ENCODE measurements around the gene MAF. TPM values are rescaled to one million over a fixed set of nuclear protein-coding genes. Genes with fewer than 3 reads are reported as not detected.

MAF gene
- polyA plus RNA-seq, 1 experiment = 0.07 TPM

- Histone ChIP-seq H3K27ac (ENCODE audit: low read depth, low read length) (no peak overlapping the region), H3K27me3 (ENCODE audit: control insufficient read depth, insufficient read depth, low read length) (peaks cover 5% of the 10 kb centered on the region), H3K9me3 (ENCODE audit: control insufficient read depth, insufficient read depth, low read length) (no peaks in the 10 kb centered on the region), H3K4me3 (ENCODE audit: low read depth, low read length) (no peak overlapping the region)
- POLR2A ChIA-PET = no interaction called here
- CTCF ChIA-PET = no interaction called here
- no peak for TF ChIP-seq CTCF (IDR thresholded peaks at IDR 0.05; ENCODE audit: low read depth, low read length)
- no peak for DNase-seq (ENCODE audit: low read depth, low spot score)
Observed at GRCh38 chr16:79589601-79590102, 10.9 kb downstream of the MAF start.

DNA sequence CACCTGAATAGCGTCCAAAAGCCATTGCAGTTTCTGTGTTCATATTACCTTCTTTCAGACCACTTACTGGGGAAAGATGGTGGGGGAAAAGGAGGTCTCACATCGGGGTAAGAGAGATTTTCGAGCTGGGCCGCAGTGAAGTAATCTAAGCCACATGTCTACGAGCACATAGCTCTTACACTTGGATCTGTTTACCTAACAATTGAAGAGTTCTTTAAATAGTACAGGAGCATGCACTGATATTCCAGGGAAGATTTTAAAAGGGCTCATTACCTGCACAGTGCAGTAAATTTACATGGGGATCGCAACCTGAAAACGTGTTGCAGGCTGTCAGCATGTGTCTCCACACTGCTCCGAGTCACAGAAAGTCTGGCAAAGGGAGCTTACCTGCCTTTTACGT lies 12.6 kb downstream of the MAF start:
- DNase-seq (ENCODE audit: low read depth, low spot score) = no peak
- no peaks in the 10 kb centered on the region for H3K9me3 ChIP-seq (ENCODE audit: control insufficient read depth, insufficient read depth, low read length)
- H3K27ac ChIP-seq (ENCODE audit: low read depth, low read length) = no peak overlapping the region
- no peak overlapping the region for H3K4me3 ChIP-seq (ENCODE audit: low read depth, low read length)
- no peak for TF ChIP-seq CTCF (IDR thresholded peaks at IDR 0.05; ENCODE audit: low read depth, low read length)
- ChIA-PET CTCF (interaction anchor here (0.5 kb wide), 1 partner anchor 617 kb away, joined by 4 read pairs; no protein-coding TSS in a partner anchor), POLR2A (no interaction called here)
- peaks cover 5% of the 10 kb centered on the region for H3K27me3 ChIP-seq (ENCODE audit: control insufficient read depth, insufficient read depth, low read length)

DNA sequence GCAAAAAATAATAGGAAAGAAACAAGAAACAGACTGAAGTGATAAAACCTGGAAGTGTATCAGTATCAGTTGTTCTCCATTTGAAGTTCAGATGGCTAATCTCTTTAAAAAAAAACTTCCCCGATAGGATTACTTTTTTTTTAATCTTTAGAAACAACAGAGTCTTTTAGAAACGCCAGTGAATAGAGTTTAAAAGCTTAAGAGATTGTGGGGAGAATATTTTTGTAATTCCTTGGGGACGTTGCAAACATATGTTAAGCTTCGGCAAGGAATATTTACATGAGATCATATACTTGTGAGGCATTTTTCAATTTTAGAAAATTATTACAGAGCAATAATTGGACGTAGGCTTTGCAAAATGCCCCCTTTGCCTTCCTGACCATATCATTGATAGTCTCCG lies 13.2 kb downstream of the MAF start:
- CTCF ChIA-PET = no interaction called here
- no peak overlapping the region for H3K27ac ChIP-seq (ENCODE audit: low read depth, low read length)

DNA sequence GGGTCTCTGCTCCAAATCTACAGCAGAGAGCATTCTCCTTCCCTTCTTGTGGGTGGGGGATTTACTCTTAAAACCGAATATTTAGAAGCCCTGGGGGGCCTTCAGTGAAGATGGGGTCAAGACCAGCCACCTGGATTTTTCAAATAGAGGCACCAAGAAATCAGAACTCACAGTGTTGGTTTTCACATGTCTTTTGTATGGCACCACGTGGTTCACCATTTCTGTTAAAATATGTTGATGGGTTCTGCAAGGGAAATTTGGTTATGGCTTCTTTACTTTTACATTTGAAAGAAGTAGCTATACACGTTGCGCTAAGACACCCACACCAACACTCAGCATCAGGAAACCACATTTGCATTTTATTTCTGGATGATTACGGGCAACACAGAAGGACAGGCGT lies 17.7 kb downstream of the MAF start:
- no peak overlapping the region for H3K27ac ChIP-seq (ENCODE audit: low read depth, low read length)
- ChIA-PET CTCF (interaction anchor here (1.3 kb wide), 1 partner anchor 19 kb away, joined by 4 read pairs; no protein-coding TSS in a partner anchor), POLR2A (no interaction called here)
- no peaks in the 10 kb centered on the region for H3K9me3 ChIP-seq (ENCODE audit: control insufficient read depth, insufficient read depth, low read length)
- H3K27me3 ChIP-seq (ENCODE audit: control insufficient read depth, insufficient read depth, low read length) = no peaks in the 10 kb centered on the region
- TF ChIP-seq CTCF (IDR thresholded peaks at IDR 0.05; ENCODE audit: low read depth, low read length) = no peak
- H3K4me3 ChIP-seq (ENCODE audit: low read depth, low read length) = no peak overlapping the region
- DNase-seq (ENCODE audit: low read depth, low spot score) = no peak

More for the DNA sequence above, 13.2 kb downstream of the MAF start:
- H3K9me3 ChIP-seq (ENCODE audit: control insufficient read depth, insufficient read depth, low read length) = no peaks in the 10 kb centered on the region
- POLR2A ChIA-PET = no interaction called here
- peaks cover 5% of the 10 kb centered on the region for H3K27me3 ChIP-seq (ENCODE audit: control insufficient read depth, insufficient read depth, low read length)
- no peak for TF ChIP-seq CTCF (IDR thresholded peaks at IDR 0.05; ENCODE audit: low read depth, low read length)
- no peak overlapping the region for H3K4me3 ChIP-seq (ENCODE audit: low read depth, low read length)
- no peak for DNase-seq (ENCODE audit: low read depth, low spot score)

GRCh38 chr16:79580453-79581191 lies 19.9 kb downstream of the MAF start:
- POLR2A ChIA-PET = no interaction called here
- H3K27ac ChIP-seq (ENCODE audit: low read depth, low read length) = no peak overlapping the region
- H3K9me3 ChIP-seq (ENCODE audit: control insufficient read depth, insufficient read depth, low read length) = no peaks in the 10 kb centered on the region
- no peak for DNase-seq (ENCODE audit: low read depth, low spot score)
- no peaks in the 10 kb centered on the region for H3K27me3 ChIP-seq (ENCODE audit: control insufficient read depth, insufficient read depth, low read length)
- H3K4me3 ChIP-seq (ENCODE audit: low read depth, low read length) = no peak overlapping the region
- CTCF ChIA-PET = no interaction called here
- no peak for TF ChIP-seq CTCF (IDR thresholded peaks at IDR 0.05; ENCODE audit: low read depth, low read length)

All from AG04450 (cell line).